Left renal cortex interstitium (tissue), 4 donors: ENCODE measurements around the gene TSFM. TPM values are rescaled to one million over a fixed set of nuclear protein-coding genes. Genes with fewer than 3 reads are reported as not detected.
"Not testable (repeated sequence)": the region's sequence is repeated elsewhere in the genome, so short reads cannot be mapped to it uniquely, and the experiment has no call there.

Experiments
- DNase-seq, 4 donors: peaks; one replicate each; pipeline ENCODE4 v3.0.0-alpha.2; 2013; ENCODE audit warnings: low read depth in 4 of 4, low spot score in 2 of 4, missing footprints in 1 of 4
- polyA plus RNA-seq, 4 donors: library from polyadenylated mRNA; unstranded; fragments of 120-200 nt; gene quantifications; one replicate each; pipeline ENCODE4 v1.2.1, GENCODE V29; 2013; ENCODE audit not compliant: insufficient read length in 4 of 4

The TSFM gene
- polyA plus RNA-seq, 4 donors, result 34.6 to 52.1 (median 42.8) TPM

- no peak for DNase-seq
Observed at GRCh38 chr12:57760347-57760982, 22.1 kb upstream of the TSFM start.

GRCh38 chr12:57761391-57761998 is 21.1 kb upstream of the TSFM start:
- no peak for DNase-seq

GRCh38 chr12:57762463-57762862 is 20.1 kb upstream of the TSFM start:
- DNase-seq, result no peak

- no peak for DNase-seq
Observed at GRCh38 chr12:57763881-57764661, 18.5 kb upstream of the TSFM start.

GRCh38 chr12:57764662-57765002 is 18.0 kb upstream of the TSFM start:
- DNase-seq, result no peak

GRCh38 chr12:57765003-57765697 is 17.4 kb upstream of the TSFM start:
- DNase-seq, result no peak

- no peak for DNase-seq
Observed at GRCh38 chr12:57765698-57766463, 16.7 kb upstream of the TSFM start.

GRCh38 chr12:57766464-57767304 is 15.9 kb upstream of the TSFM start, which contains the start of gene CYP27B1:
Gene CYP27B1 (minus strand): TSS chr12:57767078. CDS start chr12:57767041, 37 bp downstream.
- no peak for DNase-seq

- DNase-seq, result no peak
Observed at GRCh38 chr12:57767305-57767698, 15.3 kb upstream of the TSFM start.

- DNase-seq, result no peak
Observed at GRCh38 chr12:57767876-57768275, 14.7 kb upstream of the TSFM start.

- DNase-seq, result no peak
Observed at GRCh38 chr12:57769594-57769993, 13.0 kb upstream of the TSFM start.

GRCh38 chr12:57770734-57771133 is 11.9 kb upstream of the TSFM start:
- no peak for DNase-seq

GRCh38 chr12:57771236-57771872 is 11.2 kb upstream of the TSFM start:
- peak in 2 of 4 donors; percentile 87 to 88 for DNase-seq

GRCh38 chr12:57771873-57772428 is 10.6 kb upstream of the TSFM start, which contains the start of gene METTL1:
Gene METTL1 (minus strand): TSS chr12:57772105. CDS start chr12:57772083, 22 bp downstream.
- DNase-seq, result peak; percentile 86 to 96 (median 94)

- no peak for DNase-seq
Observed at GRCh38 chr12:57772429-57773322, 9.9 kb upstream of the TSFM start, which contains the start of gene EEF1AKMT3. Gene EEF1AKMT3 (plus strand): TSS chr12:57772614. CDS start chr12:57772725, 111 bp downstream.

- not testable (repeated sequence) for DNase-seq
Observed at GRCh38 chr12:57774634-57775033, 8.0 kb upstream of the TSFM start.

- no peak for DNase-seq
Observed at GRCh38 chr12:57775044-57775443, 7.5 kb upstream of the TSFM start.
